MM.1S (cell line): ENCODE results near the gene TYW1B.
"Not testable (repeated sequence)": the region's sequence is repeated elsewhere in the genome, so short reads cannot be mapped to it uniquely, and the experiment has no call there.

Experiments used
- DNase-seq: peaks from one replicate; pipeline ENCODE4 v3.0.0-alpha.2; 2015
- H2AFZ ChIP-seq: fragments of 300-600 bp; sonication (generic); 2 replicates; pipeline ENCODE4 v1.6.0; 2016; ENCODE audit warnings: antibody characterized with exemption, low read length
- H3F3A ChIP-seq: fragments of 300-600 bp; sonication (generic); 2 replicates; pipeline ENCODE4 v1.6.1; 2016; ENCODE audit warnings: mild to moderate bottlenecking, antibody characterized with exemption, low read length, moderate library complexity, mixed read lengths; ENCODE audit not compliant: insufficient read depth
- H3K27ac ChIP-seq: fragments of 300-600 bp; sonication (generic); 2 replicates; pipeline ENCODE4 v1.5.1; 2016; ENCODE audit warnings: mild to moderate bottlenecking, low read length
- H3K27me3 ChIP-seq: fragments of 300-600 bp; sonication (generic); replicated peaks from 2 replicates; pipeline ENCODE4 v1.6.0; 2016; ENCODE audit warnings: low read length; ENCODE audit not compliant: insufficient read depth
- H3K36me3 ChIP-seq: fragments of 300-600 bp; sonication (generic); replicated peaks from 2 replicates; pipeline ENCODE4 v1.6.1; 2016; ENCODE audit warnings: mild to moderate bottlenecking, low read length, mixed read lengths; ENCODE audit not compliant: insufficient read depth
- H3K4me1 ChIP-seq: fragments of 300-600 bp; sonication (generic); 2 replicates; pipeline ENCODE4 v1.6.1; 2016; ENCODE audit warnings: low read length, mixed read lengths
- H3K4me2 ChIP-seq: fragments of 300-600 bp; sonication (generic); 2 replicates; pipeline ENCODE4 v1.6.0; 2016; ENCODE audit warnings: low read depth, low read length
- H3K4me3 ChIP-seq: fragments of 300-600 bp; sonication (generic); 2 replicates; pipeline ENCODE4 v1.5.1; 2016; ENCODE audit warnings: low read length, mixed read lengths
- H3K79me2 ChIP-seq: fragments of 300-600 bp; sonication (generic); 2 replicates; pipeline ENCODE4 v1.6.1; 2016; ENCODE audit warnings: mixed run types, low read length, mixed read lengths
- H3K9ac ChIP-seq: fragments of 300-600 bp; sonication (generic); 2 replicates; pipeline ENCODE4 v1.6.1; 2016; ENCODE audit warnings: low read length, mixed read lengths
- H3K9me2 ChIP-seq: fragments of 300-600 bp; sonication (generic); replicated peaks from 2 replicates; pipeline ENCODE4 v1.6.1; 2016; ENCODE audit warnings: mild to moderate bottlenecking, low read length, mixed read lengths; ENCODE audit not compliant: insufficient read depth
- H3K9me3 ChIP-seq: fragments of 300-600 bp; sonication (generic); replicated peaks from 2 replicates; pipeline ENCODE4 v1.6.1; 2016; ENCODE audit warnings: mild to moderate bottlenecking, low read length, mixed read lengths; ENCODE audit not compliant: insufficient read depth
- H4K20me1 ChIP-seq: fragments of 300-600 bp; sonication (generic); 2 replicates; pipeline ENCODE4 v1.6.1; 2016; ENCODE audit warnings: mild to moderate bottlenecking, low read length, moderate library complexity, mixed read lengths; ENCODE audit not compliant: insufficient read depth
- CTCF ChIP-seq: fragments of 300-600 bp; sonication (generic); IDR thresholded peaks from 2 replicates; pipeline ENCODE4 v1.5.1; 2016; ENCODE audit warnings: antibody characterized with exemption, low read length, mixed read lengths

Gene TYW1B

DNA sequence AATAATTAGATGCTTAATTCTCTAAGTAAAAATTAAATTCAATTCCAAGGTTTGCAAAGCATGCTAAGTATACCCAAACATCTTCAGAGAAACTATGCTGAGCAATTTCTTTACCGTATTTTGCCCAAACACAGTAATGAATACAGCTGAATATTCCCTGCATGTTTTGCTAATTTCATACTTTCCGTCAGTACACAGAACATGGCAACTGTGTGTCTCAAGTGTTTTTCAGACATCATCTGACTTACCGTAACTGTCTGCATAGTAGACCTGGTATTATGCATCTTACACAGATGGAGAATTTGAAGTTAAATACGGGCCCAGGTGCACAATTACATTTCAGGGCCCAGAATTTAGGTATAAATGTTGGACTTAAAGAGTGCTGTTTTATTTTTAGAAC is 15.2 kb upstream of the TYW1B start:
- H3K27ac ChIP-seq, H3F3A ChIP-seq, H3K79me2 ChIP-seq, DNase-seq, H3K36me3 ChIP-seq, H3K9ac ChIP-seq, H3K4me2 ChIP-seq, H3K4me1 ChIP-seq, H2AFZ ChIP-seq, H4K20me1 ChIP-seq, H3K9me2 ChIP-seq, H3K9me3 ChIP-seq, H3K4me3 ChIP-seq, H3K27me3 ChIP-seq: not testable (repeated sequence)

GRCh38 chr7:72840966-72841511 is 13.0 kb upstream of the TYW1B start:
- H3K4me3 ChIP-seq, H3K27me3 ChIP-seq, H3K9me3 ChIP-seq, H3K27ac ChIP-seq, H3K36me3 ChIP-seq, H3K4me2 ChIP-seq, H3K9ac ChIP-seq, H3K4me1 ChIP-seq, H3K79me2 ChIP-seq, DNase-seq, H3K9me2 ChIP-seq, H3F3A ChIP-seq, H2AFZ ChIP-seq, H4K20me1 ChIP-seq: not testable (repeated sequence)

GRCh38 chr7:72838315-72838714 is 10.3 kb upstream of the TYW1B start:
- H3K27ac ChIP-seq, H3K9me2 ChIP-seq, H2AFZ ChIP-seq, DNase-seq, H3K9me3 ChIP-seq, H3K79me2 ChIP-seq, H3F3A ChIP-seq, H3K27me3 ChIP-seq, H3K9ac ChIP-seq, H3K4me3 ChIP-seq, H3K4me1 ChIP-seq, H4K20me1 ChIP-seq, H3K36me3 ChIP-seq, H3K4me2 ChIP-seq: not testable (repeated sequence)

DNA sequence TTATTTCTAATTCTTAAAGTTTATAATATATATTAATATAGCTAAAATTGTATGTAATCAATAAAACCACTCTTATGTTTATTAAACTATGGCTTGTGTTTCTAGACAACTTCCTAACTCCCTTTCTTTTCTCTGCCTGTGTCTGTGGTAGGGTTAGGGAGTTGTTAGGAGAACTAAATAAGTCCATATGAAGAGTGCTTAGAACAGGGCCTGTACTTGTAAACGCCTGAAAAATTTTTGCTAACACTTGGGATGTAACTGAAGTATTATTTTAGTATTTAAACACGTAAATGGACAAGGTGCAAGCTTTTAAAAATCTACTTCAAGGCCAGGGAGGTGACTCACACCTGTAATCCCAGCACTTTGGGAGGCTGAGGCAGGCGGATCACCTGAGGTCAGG is 9.3 kb upstream of the TYW1B start:
- H3K27ac ChIP-seq, H4K20me1 ChIP-seq, H3K9me2 ChIP-seq, H3K79me2 ChIP-seq, H3K36me3 ChIP-seq, DNase-seq, H3K9me3 ChIP-seq, H3K4me1 ChIP-seq, H3K4me3 ChIP-seq, H2AFZ ChIP-seq, H3K27me3 ChIP-seq, H3K9ac ChIP-seq, H3F3A ChIP-seq, H3K4me2 ChIP-seq: not testable (repeated sequence)

- H3F3A ChIP-seq, H3K4me1 ChIP-seq, H3K36me3 ChIP-seq, H3K9me2 ChIP-seq, H2AFZ ChIP-seq, H3K9me3 ChIP-seq, H3K9ac ChIP-seq, H3K27ac ChIP-seq, H3K27me3 ChIP-seq, H4K20me1 ChIP-seq, DNase-seq: not testable (repeated sequence)
- H3K4me3 ChIP-seq, result peak overlapping the region; percentile 29
- H3K4me2 ChIP-seq, result peak overlapping the region; percentile 47; the same call in 1 of the 2 replicates
- H3K79me2 ChIP-seq, result peaks cover 46% of the 10 kb centered on the region
Observed at GRCh38 chr7:72830567-72830966, 2.6 kb upstream of the TYW1B start.

- H3K36me3 ChIP-seq, H3F3A ChIP-seq, H4K20me1 ChIP-seq, H3K9me2 ChIP-seq, H3K9me3 ChIP-seq, H3K4me1 ChIP-seq, H3K27me3 ChIP-seq: not testable (repeated sequence)
- DNase-seq, result peak; percentile 51
- Histone ChIP-seq H3K9ac (peak overlapping the region; percentile 87), H2AFZ (peak overlapping the region; percentile 69), H3K4me2 (peak overlapping the region; percentile 5; the same call in 1 of the 2 replicates), H3K79me2 (peaks cover 46% of the 10 kb centered on the region), H3K27ac (peak overlapping the region; percentile 78; the same call in 1 of the 2 replicates), H3K4me3 (peak overlapping the region; percentile 58)
- peak; percentile 52 for TF ChIP-seq CTCF
Observed at GRCh38 chr7:72829687-72830354, 1.8 kb upstream of the TYW1B start.

GRCh38 chr7:72829291-72829686 is 1.3 kb upstream of the TYW1B start:
- not testable (repeated sequence) for H3K9me2 ChIP-seq, H3K36me3 ChIP-seq, H3K4me1 ChIP-seq, H3F3A ChIP-seq, H3K9me3 ChIP-seq, H3K27me3 ChIP-seq, H4K20me1 ChIP-seq
- Histone ChIP-seq H3K27ac (peak overlapping the region; percentile 78; the same call in 1 of the 2 replicates), H2AFZ (peak overlapping the region; percentile 69), H3K4me2 (peak overlapping the region; percentile 5; the same call in 1 of the 2 replicates), H3K4me3 (peak overlapping the region; percentile 58), H3K9ac (peak overlapping the region; percentile 87), H3K79me2 (peaks cover 46% of the 10 kb centered on the region)
- peak; percentile 99 for DNase-seq
